Stimulated activated CD4-positive, alpha-beta T cell treated with anti-CD3 and anti-CD28 coated beads, Interleukin-15, amount 100 ng/mL, for 24 hours (primary cell): ENCODE measurements around the gene NOS1AP.
"Not testable (repeated sequence)": the region's sequence is repeated elsewhere in the genome, so short reads cannot be mapped to it uniquely, and the experiment has no call there.

Source experiments
- DNase-seq: peaks from one replicate; pipeline ENCODE4 v3.0.0-alpha.2; 2020

The NOS1AP gene

DNA sequence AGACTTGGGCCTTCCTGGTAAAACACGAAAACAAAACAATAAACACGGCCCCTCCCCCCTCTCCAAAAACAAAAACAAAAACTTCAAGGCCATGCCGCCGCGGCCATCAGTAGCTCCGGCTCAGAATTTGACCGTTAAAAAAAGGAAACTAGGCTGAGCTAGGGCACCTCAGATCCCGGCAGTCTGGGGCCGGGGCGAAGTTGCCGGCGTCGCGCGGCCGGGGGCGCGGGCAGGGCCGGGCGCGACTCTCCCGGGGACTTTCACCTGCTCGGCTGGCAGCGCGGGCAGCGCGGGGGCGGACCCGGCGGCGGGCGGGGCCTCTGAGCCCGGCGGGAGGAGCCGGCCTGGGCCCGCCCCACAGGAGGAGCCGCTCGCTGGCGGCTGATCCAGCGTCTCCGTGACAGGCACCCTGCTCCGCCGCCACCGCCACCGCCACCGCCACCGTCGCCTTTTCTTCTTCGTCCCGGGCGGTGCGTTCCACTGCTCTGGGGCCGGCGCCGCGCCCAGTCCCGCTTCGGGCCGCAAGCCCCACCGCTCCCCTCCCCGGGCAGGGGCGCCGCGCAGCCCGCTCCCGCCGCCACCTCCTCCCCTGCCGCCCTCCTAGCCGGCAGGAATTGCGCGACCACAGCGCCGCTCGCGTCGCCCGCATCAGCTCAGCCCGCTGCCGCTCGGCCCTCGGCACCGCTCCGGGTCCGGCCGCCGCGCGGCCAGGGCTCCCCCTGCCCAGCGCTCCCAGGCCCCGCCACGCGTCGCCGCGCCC, at the start of gene NOS1AP:
NOS1AP (plus strand) TSS at position 358 of the 760 bp plus-strand sequence. CDS start 487 bp downstream, outside the sequence.
- peak; percentile 87 for DNase-seq

- DNase-seq = no peak
Measured at GRCh38 chr1:162020150-162020549, 49.3 kb upstream of the NOS1AP start.

- no peak for DNase-seq
Measured at GRCh38 chr1:162021124-162021523, 48.4 kb upstream of the NOS1AP start.

- DNase-seq = no peak
Measured at GRCh38 chr1:162022626-162023025, 46.9 kb upstream of the NOS1AP start.

- DNase-seq = no peak
Measured at GRCh38 chr1:162023181-162023546, 46.3 kb upstream of the NOS1AP start.

DNA sequence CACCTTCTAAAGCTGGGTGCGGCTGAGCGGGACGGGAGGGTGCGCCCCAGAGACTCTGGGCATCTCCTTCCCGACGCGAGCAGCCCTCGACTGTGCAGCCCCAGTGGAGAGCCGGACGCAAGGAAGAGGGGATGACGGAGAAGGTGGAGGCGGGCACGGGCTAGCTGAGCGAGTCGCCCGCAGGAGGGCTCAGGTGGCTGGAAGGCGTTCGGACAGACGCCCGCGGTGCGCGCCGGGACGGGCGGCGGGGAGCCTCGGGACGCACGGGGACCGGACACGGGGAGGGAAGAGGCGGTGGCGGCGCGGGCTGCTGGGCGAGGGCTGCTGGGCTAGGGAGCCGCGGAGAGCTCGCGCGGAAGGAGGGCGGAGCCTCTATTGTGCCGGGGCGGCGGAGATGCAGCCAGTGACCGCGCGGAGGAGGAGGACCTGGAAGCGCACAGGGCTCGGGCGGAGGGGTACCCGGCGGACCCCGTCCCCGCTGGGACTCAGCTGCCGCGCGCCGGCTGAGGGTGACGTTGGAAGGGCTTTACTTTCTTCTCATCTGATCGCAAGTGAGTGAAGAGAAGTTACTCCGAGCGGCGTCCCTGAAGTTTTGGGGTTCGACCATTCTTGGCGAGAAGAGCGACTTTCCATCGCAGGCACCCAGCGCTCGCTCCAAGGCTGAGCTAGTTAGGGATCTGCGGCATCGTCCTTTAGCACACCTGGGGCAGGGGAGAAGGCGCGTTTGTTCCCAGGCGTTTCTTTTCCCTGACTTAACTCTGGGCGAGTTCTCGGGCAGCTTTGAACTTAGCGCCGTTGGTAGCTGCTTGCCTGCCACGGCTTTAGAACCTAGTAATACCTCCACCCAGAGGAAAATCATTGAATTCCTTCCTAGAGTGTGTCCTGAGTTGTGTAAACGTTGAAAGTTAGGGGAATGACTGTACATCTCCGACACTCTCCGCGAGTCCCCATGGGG, 45.7 kb upstream of the NOS1AP start, which contains the start of gene OLFML2B:
OLFML2B (minus strand) TSS at position 323 of the 955 bp plus-strand sequence. CDS start 439 bp downstream, outside the sequence.
- peak; percentile 78 for DNase-seq

GRCh38 chr1:162025541-162025940, 44.0 kb upstream of the NOS1AP start:
- no peak for DNase-seq

DNA sequence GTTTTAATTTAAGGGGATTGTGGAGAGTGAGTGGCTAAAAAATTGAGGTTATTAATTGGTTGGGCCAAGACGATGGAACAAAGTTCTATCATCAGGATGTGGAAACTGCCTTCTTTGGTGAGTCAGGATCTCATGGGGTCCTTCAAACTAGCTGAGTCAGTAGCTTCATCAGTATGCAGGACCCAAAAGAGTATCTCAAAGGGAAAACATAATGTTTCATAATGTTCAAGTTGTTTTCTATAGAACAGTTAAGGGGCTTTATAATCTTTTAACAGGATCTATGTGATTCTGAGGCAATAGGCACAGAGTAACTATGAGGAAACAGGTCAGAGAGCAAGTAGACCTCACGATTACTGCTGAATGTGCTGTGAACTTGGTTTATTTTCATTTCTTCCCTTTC, 42.6 kb upstream of the NOS1AP start:
- DNase-seq = no peak

- no peak for DNase-seq
Measured at GRCh38 chr1:162028726-162029125, 40.8 kb upstream of the NOS1AP start.

DNA sequence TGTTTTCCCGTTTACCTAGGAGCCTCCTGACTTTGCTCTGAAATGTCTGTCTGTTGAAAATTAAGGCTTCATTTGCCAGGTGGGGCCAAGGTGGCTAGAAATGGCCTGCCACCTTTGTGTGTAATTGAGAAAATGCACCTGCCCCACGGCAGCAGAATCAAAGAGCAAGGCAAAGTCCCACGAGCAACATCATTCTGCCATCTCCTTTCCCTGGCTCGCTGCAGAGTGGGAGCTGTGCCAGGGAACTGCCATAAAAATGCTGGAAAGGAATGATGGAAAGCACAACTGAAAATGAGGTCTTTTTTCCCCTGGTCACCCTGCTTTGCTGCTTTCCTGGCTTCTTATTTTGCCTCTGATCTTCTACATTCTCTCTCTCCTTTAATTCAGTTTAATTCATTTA, 40.3 kb upstream of the NOS1AP start:
- DNase-seq = no peak

- no peak for DNase-seq
Measured at GRCh38 chr1:162030759-162031280, 38.7 kb upstream of the NOS1AP start.

DNA sequence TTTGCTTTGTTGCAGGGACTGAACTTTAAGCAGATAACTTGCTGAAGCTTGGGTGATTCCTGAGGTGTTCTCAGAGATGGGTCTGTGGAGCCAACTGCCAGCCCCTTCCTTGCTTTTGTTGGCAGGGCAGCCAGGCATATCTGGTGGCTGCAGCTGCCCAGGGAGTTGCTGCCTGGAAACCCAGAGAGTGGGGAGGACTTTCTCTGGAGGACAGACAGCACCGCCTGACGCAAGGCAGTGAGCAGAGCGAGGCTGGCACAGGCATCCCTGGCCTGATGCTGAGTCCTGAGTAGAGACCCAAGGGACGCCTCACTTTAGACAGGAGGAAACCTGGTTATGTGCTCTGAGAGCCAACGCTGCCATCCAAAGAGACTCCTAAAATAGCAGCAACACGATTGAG, 36.1 kb upstream of the NOS1AP start:
- DNase-seq = no peak

- no peak for DNase-seq
Measured at GRCh38 chr1:162035241-162035640, 34.2 kb upstream of the NOS1AP start.

DNA sequence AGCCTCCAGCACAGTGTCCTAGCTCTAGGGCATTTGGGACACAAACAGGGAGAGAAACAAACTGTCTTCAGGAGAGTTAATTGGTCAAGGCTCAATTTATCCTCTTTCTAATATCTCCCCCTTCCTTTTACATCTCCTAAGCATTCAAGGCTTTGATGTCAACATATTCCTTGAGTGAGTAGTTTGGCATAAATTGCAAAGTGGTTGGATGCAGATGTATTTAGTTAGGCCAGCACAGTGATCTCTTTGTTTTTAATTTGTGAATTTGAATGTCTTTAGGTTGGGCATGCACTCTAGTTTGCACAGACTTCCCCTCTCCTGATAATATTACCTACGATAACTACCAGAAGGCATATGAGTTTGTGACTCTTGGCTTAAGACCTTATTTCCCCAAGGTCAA, 33.3 kb upstream of the NOS1AP start:
- DNase-seq = no peak

GRCh38 chr1:162038624-162039023, 30.9 kb upstream of the NOS1AP start:
- no peak for DNase-seq

DNA sequence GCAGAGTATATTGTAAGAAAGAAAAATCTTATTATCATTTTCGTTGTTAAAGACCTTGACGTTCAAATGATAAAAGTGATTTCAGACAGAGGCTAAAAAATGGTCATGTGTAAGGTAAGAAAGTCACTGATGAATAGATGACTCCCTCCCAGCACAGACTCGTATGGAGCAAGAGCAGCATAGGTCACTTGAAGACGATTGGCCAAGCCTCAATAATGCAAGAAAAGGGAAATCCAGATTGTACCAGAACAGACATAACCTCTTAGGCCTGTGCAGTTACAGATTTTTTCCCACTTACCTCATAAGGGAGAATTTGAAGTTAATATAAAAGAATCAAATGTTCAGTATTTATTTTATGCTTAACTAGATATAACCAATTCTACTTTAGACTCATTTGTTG, 29.5 kb upstream of the NOS1AP start:
- no peak for DNase-seq

DNA sequence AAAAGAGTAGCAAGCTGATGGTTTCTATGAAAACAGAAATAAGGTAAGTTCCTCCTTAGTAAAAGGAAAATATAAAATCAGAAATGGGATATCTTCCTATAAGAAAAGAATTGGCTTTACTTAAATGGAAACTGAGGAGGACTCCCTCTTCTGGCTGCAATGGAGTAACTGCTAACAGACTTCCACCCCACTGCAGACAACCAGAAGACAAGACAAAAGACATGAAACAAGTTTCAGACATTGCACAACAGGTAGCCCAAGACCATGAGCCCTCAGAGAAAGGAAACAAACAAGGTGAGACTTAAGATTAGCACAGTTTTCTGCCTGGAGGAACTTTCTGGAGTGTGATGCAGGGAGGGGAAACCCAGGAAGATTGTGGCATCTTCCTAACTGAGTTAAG, 28.8 kb upstream of the NOS1AP start:
- no peak for DNase-seq

DNA sequence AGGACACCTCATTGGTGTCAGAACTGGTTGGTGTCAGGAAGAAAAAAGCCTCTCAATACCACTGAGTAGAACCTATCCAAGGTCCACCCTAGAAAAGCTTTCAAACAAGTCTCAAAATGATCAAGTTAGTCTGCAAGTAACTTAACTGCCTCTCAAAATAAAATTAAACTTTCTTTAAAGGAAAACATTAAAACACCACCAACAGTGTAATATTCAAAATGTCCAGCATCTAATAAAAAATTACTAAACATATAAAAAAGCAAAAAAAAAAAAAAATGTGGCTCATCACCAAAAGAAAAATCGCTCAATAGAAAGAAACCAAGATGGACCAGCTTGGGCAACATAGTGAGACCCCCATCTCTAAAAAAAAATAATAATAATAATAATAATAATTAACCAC, 27.1 kb upstream of the NOS1AP start:
- DNase-seq = no peak

DNA sequence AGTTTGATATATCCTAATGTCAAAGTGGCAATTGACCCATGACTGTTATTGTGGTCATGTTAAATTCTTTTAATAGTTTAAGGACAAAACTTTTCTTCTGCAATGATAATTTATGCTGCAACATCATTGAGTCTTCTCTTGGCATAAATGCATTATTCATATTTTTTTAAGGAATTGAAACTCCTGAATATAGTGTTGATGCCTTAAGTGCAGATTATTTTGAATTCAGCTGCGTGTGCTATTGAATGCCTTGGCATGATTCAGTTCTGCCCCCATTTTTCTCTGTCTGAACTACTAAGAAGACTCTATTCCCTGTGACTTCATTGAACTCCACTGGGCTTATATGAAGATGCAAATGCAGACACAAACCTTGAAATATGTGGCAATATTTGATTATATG, 22.6 kb upstream of the NOS1AP start:
- DNase-seq = no peak

GRCh38 chr1:162053949-162054348, 15.5 kb upstream of the NOS1AP start:
- not testable (repeated sequence) for DNase-seq

DNA sequence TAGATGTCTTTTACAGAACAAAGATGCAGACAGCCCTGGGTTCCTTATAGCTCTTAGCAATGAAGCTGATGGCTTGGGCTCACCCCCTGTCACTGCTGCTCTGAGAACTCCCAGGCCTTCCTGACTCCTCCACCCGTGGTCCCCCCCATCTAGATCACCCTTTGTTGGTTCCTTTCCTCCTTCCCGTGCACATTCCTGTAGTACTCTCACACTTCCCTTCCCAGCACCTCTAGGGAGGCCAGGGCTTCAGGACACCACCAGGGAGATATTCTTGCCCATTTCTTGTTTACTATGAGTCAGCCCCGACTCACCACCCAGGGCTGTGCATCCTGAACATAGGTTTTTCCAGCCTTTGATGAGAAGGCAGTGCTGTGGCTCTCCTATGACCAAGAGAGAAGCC, 14.4 kb upstream of the NOS1AP start:
- peak; percentile 11 for DNase-seq

GRCh38 chr1:162056043-162056442, 13.4 kb upstream of the NOS1AP start:
- peak; percentile 56 for DNase-seq

DNA sequence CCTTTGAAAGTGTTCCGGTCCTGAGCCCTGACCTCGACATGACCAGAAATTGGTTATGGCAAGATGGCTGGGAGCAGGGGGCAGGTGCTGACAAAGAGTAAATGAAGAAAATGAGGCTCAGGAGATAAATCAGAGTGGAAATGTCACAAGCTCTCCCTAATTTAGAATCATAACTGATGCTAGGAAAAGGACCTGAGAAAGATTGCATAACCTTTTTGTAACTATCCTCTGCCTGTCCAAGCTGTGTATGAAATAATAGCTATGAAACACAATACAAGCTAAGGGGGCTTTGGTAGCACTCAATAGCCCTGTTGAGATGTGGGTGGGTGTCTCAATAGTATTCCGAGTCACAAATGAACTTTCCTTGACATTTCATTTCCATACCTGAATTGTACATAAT, 12.9 kb upstream of the NOS1AP start:
- DNase-seq = no peak

GRCh38 chr1:162059721-162060120, 9.8 kb upstream of the NOS1AP start:
- DNase-seq = no peak
